Stimulated activated effector memory CD8-positive, alpha-beta T cell treated with anti-CD3 and anti-CD28 coated beads, Interleukin-12 subunit alpha, Interleukin-12 subunit beta, amount 100 ng/mL, for 72 hours (primary cell): Measurements from ENCODE around the gene PHGDH.
"Not testable (repeated sequence)": the region's sequence is repeated elsewhere in the genome, so short reads cannot be mapped to it uniquely, and the experiment has no call there.

Experiments
- ATAC-seq: fragments of 150-1000 bp; cut with Tn5 transposase; 2 replicates; pipeline ENCODE4 v1.10.0; 2021
- DNase-seq, 2 donors: peaks; one replicate each; pipeline ENCODE4 v3.0.0; 2021 to 2022; ENCODE audit warnings: low spot score in 2 of 2
- H3K27ac Mint-ChIP-seq: one replicate; pipeline ENCODE4 v1.8.0; 2022; ENCODE audit warnings: mild to moderate bottlenecking, mixed read lengths
- H3K36me3 Mint-ChIP-seq: one replicate; pipeline ENCODE4 v1.8.0; 2022; ENCODE audit warnings: mild to moderate bottlenecking, mixed read lengths
- H3K4me1 Mint-ChIP-seq: one replicate; pipeline ENCODE4 v1.8.0; 2022; ENCODE audit warnings: mixed read lengths
- H3K4me3 Mint-ChIP-seq: one replicate; pipeline ENCODE4 v1.8.0; 2022; ENCODE audit warnings: mild to moderate bottlenecking, mixed read lengths
- H3K9me3 Mint-ChIP-seq: one replicate; pipeline ENCODE4 v1.8.0; 2022; ENCODE audit warnings: mixed read lengths

The PHGDH gene

DNA sequence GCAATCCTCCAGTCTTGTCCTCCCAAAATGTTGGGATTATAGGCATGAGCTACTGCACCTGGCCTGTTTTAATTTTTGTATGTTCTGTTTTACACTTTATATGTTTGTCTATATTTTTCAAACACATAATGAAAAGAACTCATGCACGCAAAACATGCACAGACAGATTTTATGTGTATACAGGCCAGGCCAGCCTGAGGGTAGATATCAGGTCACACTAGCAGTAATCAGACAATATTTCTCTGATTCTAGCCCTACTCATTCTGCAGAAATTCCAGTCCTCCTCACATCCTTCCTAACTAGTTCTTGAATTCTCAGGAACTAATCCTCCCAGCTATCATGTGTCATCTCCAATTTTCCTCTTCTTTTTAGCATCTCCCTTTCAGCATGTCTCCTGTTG lies 27.8 kb upstream of the PHGDH start:
- Mint-ChIP-seq H3K4me3 (no peak overlapping the region), H3K9me3 (no peaks in the 10 kb centered on the region), H3K27ac (no peak overlapping the region), H3K36me3 (no peaks in the 10 kb centered on the region), H3K4me1 (no peaks in the 10 kb centered on the region)
- ATAC-seq (no peak), DNase-seq (no peak)

- Mint-ChIP-seq H3K27ac (no peak overlapping the region), H3K36me3 (no peaks in the 10 kb centered on the region), H3K9me3 (no peaks in the 10 kb centered on the region), H3K4me1 (no peaks in the 10 kb centered on the region), H3K4me3 (no peak overlapping the region)
- ATAC-seq (no peak), DNase-seq (no peak)
These were observed 25.1 kb upstream of the PHGDH start for GRCh38 chr1:119686661-119687060.

DNA sequence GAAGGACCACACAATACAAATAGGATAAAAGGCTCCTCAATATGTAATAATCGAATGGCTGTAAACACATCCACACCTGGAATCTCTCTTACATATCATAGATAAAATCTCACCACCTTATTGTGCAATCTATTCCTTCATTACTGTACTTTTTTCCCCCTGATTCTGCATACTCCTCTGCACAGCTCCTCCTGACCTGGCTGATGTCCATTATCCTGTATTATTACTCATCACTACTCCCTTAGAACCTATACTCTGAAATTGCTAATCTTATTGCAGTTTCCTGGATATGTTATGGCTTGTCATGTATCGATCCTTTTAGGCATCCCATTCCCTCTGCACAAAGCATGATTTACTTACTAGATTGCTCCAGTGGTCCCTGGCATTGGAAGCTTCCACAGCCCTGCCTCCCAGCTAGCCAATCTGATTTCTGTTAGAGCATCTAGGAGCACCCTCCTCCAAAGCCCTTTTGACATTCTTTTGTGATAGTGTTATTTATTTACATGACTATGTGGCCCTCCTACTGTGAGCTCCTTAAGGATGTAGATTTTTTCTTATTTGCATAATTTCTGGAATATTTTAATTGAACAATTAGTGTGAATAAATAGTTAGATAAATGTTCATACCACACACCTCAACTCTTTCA lies 24.2 kb upstream of the PHGDH start:
- DNase-seq (no peak), ATAC-seq (no peak)
- H3K4me3 Mint-ChIP-seq = no peak overlapping the region
- no peaks in the 10 kb centered on the region for H3K4me1 Mint-ChIP-seq
- H3K36me3 Mint-ChIP-seq = no peaks in the 10 kb centered on the region
- H3K27ac Mint-ChIP-seq = no peak overlapping the region
- H3K9me3 Mint-ChIP-seq = no peaks in the 10 kb centered on the region

- Mint-ChIP-seq H3K4me3 (no peak overlapping the region), H3K27ac (no peak overlapping the region), H3K4me1 (no peaks in the 10 kb centered on the region), H3K9me3 (no peaks in the 10 kb centered on the region), H3K36me3 (no peaks in the 10 kb centered on the region)
- peak; percentile 19 for ATAC-seq
- DNase-seq = no peak
These were observed 22.9 kb upstream of the PHGDH start for GRCh38 chr1:119688810-119689209.

- no peaks in the 10 kb centered on the region for H3K36me3 Mint-ChIP-seq
- no peaks in the 10 kb centered on the region for H3K4me1 Mint-ChIP-seq
- DNase-seq (no peak), ATAC-seq (no peak)
- peaks cover 5% of the 10 kb centered on the region for H3K9me3 Mint-ChIP-seq
- no peak overlapping the region for H3K4me3 Mint-ChIP-seq
- H3K27ac Mint-ChIP-seq = no peak overlapping the region
These were observed 22.2 kb upstream of the PHGDH start for GRCh38 chr1:119689511-119689910.

- H3K4me3 Mint-ChIP-seq = not testable (repeated sequence)
These were observed 14.9 kb upstream of the PHGDH start for GRCh38 chr1:119696863-119697262.

GRCh38 chr1:119697598-119697997 lies 14.1 kb upstream of the PHGDH start:
- Mint-ChIP-seq H3K27ac (no peak overlapping the region), H3K4me1 (no peaks in the 10 kb centered on the region), H3K36me3 (no peaks in the 10 kb centered on the region), H3K4me3 (no peak overlapping the region), H3K9me3 (peaks cover 16% of the 10 kb centered on the region)
- ATAC-seq = no peak
- no peak for DNase-seq

More at GRCh38 chr1:119696863-119697262, 14.9 kb upstream of the PHGDH start:
- DNase-seq, H3K27ac Mint-ChIP-seq, ATAC-seq, H3K4me1 Mint-ChIP-seq, H3K36me3 Mint-ChIP-seq: not testable (repeated sequence)
- H3K9me3 Mint-ChIP-seq = peaks cover 16% of the 10 kb centered on the region

DNA sequence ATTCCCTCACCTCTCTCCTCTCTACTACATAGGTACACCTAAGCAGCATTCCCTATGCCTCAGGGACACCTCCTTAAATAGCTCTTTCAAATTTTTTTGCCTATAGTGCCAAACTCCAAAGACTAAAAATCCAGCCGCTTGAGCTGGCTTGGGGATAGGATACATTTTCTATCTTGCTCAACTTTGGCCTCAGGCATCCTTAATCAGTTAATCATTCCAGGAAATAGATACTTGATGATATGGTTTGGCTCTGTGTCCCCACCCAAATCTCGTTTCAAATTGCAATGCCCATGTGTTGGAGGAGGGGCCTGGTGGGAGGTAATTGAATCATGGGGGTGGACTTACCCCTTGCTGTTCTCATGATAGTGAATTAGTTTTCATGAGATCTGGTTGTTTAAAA lies 11.4 kb upstream of the PHGDH start:
- ATAC-seq (no peak), DNase-seq (no peak)
- Mint-ChIP-seq H3K4me1 (no peaks in the 10 kb centered on the region), H3K27ac (no peak overlapping the region), H3K9me3 (peaks cover 14% of the 10 kb centered on the region), H3K36me3 (no peaks in the 10 kb centered on the region), H3K4me3 (no peak overlapping the region)

GRCh38 chr1:119701659-119702058 lies 10.1 kb upstream of the PHGDH start:
- H3K9me3 Mint-ChIP-seq = peaks cover 12% of the 10 kb centered on the region
- no peak overlapping the region for H3K4me3 Mint-ChIP-seq
- no peak for DNase-seq
- no peaks in the 10 kb centered on the region for H3K36me3 Mint-ChIP-seq
- H3K4me1 Mint-ChIP-seq = no peaks in the 10 kb centered on the region
- H3K27ac Mint-ChIP-seq = no peak overlapping the region
- ATAC-seq = no peak

- no peak for ATAC-seq
- no peak overlapping the region for H3K4me3 Mint-ChIP-seq
- DNase-seq = no peak
- H3K36me3 Mint-ChIP-seq = no peaks in the 10 kb centered on the region
- H3K27ac Mint-ChIP-seq = no peak overlapping the region
- no peaks in the 10 kb centered on the region for H3K4me1 Mint-ChIP-seq
- H3K9me3 Mint-ChIP-seq = peaks cover 12% of the 10 kb centered on the region
These were observed 9.3 kb upstream of the PHGDH start for GRCh38 chr1:119702384-119702783.

- no peak overlapping the region for H3K4me3 Mint-ChIP-seq
- ATAC-seq = no peak
- H3K36me3 Mint-ChIP-seq = no peaks in the 10 kb centered on the region
- DNase-seq = no peak
- no peaks in the 10 kb centered on the region for H3K4me1 Mint-ChIP-seq
- H3K27ac Mint-ChIP-seq = no peak overlapping the region
- peaks cover 12% of the 10 kb centered on the region for H3K9me3 Mint-ChIP-seq
These were observed 7.9 kb upstream of the PHGDH start for GRCh38 chr1:119703666-119704450.

GRCh38 chr1:119706599-119706998 lies 5.1 kb upstream of the PHGDH start:
- not testable (repeated sequence) for ATAC-seq, H3K9me3 Mint-ChIP-seq, H3K4me3 Mint-ChIP-seq

DNA sequence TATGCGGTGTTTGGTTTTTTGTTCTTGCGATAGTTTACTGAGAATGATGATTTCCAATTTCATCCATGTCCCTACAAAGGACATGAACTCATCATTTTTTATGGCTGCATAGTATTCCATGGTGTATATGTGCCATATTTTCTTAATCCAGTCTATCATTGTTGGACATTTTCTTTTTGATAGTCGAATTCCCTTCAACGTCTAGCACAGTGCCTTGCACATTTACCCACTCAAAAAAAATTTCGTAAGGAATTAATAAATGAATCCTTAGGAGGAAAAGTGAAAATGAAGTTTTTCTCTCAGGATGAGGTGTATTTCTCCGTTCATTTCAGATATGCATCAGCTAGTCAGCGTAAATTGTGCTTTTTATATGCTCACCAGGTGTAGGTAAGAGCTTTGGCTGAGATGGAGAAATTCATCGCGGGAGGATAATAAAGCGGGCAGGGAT lies 354 bp upstream of the PHGDH start:
- H3K9me3 Mint-ChIP-seq, ATAC-seq, H3K36me3 Mint-ChIP-seq, DNase-seq: not testable (repeated sequence)
- peak overlapping the region; percentile 88 for H3K27ac Mint-ChIP-seq
- peak overlapping the region; percentile 83 for H3K4me3 Mint-ChIP-seq
- peaks cover 16% of the 10 kb centered on the region for H3K4me1 Mint-ChIP-seq

More at GRCh38 chr1:119706599-119706998, 5.1 kb upstream of the PHGDH start:
- not testable (repeated sequence) for DNase-seq, H3K4me1 Mint-ChIP-seq, H3K36me3 Mint-ChIP-seq, H3K27ac Mint-ChIP-seq

DNA sequence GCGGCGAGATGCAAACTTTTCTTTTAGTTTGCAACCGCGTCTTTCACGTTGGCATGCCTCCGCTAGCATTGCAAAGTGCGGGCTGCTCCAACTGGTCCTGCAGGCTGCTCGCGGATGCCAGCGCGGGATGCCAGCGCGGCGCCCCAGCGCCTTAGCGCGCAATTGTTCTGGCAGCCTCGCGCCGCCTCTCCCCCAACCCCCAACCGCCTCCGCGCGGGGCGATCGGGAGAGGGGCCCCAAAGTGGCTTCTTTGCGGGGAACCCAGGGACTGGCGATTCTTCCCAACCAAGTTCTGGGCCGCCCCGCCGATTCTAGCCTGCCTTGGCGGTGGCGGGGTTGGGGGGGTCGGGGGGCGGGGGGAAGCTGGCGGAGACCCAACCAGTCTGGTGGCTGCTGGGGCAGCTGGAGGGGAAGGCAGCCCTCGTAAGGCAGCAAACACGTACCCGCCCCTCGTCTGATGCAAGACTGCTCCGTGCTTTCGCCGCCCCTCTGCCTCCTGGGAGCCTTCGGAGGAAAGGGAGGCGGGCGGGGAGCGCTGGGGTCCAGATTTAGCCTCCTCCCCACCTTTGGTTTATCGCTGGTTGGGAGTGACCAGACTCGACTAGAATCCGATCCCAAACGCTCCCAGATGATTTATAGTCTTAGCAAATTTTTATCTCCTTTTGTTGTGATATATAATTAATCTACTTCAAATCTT lies 756 bp downstream of the PHGDH start:
- Mint-ChIP-seq H3K36me3 (no peaks in the 10 kb centered on the region), H3K9me3 (no peaks in the 10 kb centered on the region), H3K4me1 (peaks cover 16% of the 10 kb centered on the region), H3K4me3 (peak overlapping the region; percentile 83), H3K27ac (peak overlapping the region; percentile 88)
- peak; percentile 69 for ATAC-seq
- DNase-seq = peak in 1 of 2 donors; percentile 78

GRCh38 chr1:119713039-119713748 lies 1.5 kb downstream of the PHGDH start:
- Mint-ChIP-seq H3K4me1 (peaks cover 16% of the 10 kb centered on the region), H3K36me3 (no peaks in the 10 kb centered on the region)

More at GRCh38 chr1:119713039-119713748, 1.5 kb downstream of the PHGDH start:
- DNase-seq (no peak), ATAC-seq (no peak)
- H3K9me3 Mint-ChIP-seq = no peaks in the 10 kb centered on the region
- peak overlapping the region; percentile 86 for H3K27ac Mint-ChIP-seq
- H3K4me3 Mint-ChIP-seq = peak overlapping the region; percentile 83
